CD4-positive, alpha-beta T cell treated with Interferon gamma for 1 hour (primary cell): ENCODE results near the gene CPNE2.
"Not testable (repeated sequence)": the region's sequence is repeated elsewhere in the genome, so short reads cannot be mapped to it uniquely, and the experiment has no call there.

Experiments used
- DNase-seq: peaks from one replicate; pipeline ENCODE4 v3.0.0-alpha.2; 2020

The CPNE2 gene

GRCh38 chr16:57070424-57070823, 22.0 kb upstream of the CPNE2 start:
- DNase-seq: no peak

GRCh38 chr16:57071081-57071732, 21.2 kb upstream of the CPNE2 start:
- peak; percentile 18 for DNase-seq

GRCh38 chr16:57071831-57072582, 20.4 kb upstream of the CPNE2 start:
- no peak for DNase-seq

GRCh38 chr16:57072616-57073275, 19.6 kb upstream of the CPNE2 start:
- no peak for DNase-seq

GRCh38 chr16:57077714-57078113, 14.7 kb upstream of the CPNE2 start:
- no peak for DNase-seq

GRCh38 chr16:57081744-57082143, 10.6 kb upstream of the CPNE2 start:
- DNase-seq: no peak

DNA sequence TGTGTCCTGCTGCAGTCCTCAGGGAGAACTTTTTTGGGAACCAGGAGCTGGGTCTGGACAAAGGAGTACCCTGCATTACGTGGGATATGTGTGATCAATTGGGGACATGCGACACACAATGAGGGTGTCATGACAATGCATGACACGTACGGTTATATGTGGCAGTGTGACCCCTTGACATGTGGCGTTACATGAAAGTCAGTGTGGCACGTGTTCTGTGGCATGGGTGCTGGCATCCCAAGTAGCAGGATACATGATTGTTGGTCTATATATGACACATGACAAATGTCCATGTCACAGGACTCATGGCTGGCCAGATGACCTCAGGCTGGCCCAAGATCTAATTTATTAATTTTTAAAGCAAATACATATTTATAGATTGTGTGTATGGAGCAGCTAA, 9.7 kb upstream of the CPNE2 start:
- no peak for DNase-seq

DNA sequence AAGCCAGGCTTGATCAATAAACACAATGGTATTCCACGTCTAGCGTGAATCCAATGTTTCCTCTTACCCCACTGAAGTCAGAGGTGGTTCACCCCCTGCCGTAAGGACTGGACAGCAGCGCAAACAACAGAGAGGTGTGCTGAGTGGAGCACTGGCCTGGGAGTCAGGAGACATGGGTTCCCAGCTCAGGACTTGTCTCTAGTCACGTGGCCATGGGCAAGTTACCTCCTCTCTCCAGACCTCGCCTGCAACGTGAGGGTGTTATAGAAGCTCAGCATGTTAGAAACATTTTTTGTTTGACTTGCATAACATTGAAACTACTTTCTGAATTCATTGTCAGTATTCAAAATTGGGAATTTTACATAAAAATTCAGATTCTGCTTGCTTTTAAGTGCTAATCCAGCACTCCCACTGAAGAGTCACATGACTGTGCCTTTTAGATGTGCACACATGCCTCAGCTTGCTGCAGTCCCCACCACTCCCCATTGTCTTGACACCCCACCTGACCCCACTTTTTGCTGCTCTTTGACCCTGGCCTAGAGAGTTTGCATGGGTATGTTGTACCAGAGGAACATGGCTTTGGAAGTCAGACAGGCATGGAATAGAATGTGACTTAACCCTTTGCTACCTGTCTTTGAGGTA, 8.8 kb upstream of the CPNE2 start:
- no peak for DNase-seq

DNA sequence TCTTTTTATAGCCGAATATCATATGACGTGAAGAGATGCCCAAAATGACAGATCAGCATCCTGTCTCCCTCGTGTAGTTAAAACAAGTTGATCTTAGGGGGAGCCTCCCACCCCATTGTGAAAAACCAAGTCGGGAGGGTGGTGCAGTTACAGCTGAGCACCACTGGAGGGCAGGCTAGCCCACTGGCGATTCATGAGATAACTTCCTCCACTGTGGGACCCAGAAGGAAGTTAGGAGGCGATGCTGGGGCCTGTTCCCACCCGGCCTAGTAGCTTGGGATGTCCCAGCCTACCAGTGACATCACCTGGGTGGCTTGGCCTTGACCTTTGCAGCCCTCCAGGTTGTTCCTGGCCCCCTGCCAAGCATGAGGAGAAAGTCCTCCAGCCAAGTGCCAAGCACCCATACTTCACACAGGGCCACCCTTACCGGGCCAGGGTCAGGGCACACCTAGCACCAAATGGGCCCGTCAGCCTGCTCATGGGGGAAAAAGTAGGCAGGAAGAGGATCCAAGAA, 8.1 kb upstream of the CPNE2 start:
- DNase-seq: peak; percentile 73

DNA sequence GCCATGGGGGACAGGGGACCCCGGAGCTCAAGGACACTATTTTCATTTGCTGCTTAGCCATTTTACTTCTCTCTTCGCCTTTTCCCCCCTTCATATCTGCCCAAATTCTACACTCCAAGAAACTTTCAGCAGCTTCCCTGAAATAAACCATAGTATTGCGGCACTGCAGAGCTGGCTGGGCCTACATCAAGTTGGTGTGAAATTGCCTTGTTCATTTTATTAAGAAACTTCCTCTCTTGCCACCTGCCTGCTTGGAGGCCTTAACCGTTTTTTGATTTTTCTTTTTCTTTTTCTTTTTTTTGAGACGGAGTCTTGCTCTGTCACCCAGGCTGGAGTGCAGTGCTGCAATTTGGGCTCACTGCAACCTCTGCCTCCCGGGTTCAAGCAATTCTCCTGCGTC, 7.4 kb upstream of the CPNE2 start:
- DNase-seq: no peak

- no peak for DNase-seq
These were observed 5.4 kb upstream of the CPNE2 start for GRCh38 chr16:57087003-57087402.

GRCh38 chr16:57089406-57089805, 3.0 kb upstream of the CPNE2 start:
- no peak for DNase-seq

DNA sequence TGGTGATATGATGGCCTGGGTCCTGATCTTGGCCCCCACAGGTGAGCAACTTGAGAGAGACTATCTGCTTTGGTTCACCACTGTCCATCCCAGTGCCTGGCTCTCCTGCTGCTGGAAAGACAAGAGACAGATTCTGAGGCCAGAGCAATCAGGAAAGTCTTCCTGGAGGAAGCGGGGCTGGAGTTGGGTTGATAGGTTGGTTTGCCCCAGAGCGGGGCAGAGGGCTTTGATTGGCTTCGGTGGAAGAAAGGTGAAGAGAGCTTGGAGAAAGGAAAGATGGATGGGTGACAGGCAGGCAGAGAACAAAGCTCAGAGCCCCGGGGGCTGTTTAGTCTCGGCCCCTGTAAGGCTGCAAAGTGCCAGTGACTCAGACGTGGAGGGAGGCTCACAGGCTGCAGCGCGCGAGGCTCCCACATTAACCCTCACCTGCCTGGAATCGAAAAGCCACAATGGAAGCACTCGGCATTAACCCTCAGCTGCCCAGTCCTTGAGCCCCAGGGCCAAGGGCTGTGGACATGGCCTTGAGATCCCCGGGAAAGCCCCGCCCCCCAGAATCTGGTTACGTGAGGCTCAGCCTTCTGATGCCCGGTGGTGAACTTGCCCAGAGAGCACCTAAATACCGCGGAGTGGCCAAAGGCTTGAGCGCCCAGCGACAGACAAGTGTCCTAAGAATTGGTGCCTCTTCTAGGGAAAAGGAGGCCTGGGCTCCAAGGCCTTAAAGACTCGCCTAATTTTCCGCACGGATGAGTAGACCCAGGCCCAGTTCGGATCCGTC, 996 bp upstream of the CPNE2 start:
- no peak for DNase-seq

GRCh38 chr16:57092786-57093411, 516 bp downstream of the CPNE2 start:
- DNase-seq: peak; percentile 34

DNA sequence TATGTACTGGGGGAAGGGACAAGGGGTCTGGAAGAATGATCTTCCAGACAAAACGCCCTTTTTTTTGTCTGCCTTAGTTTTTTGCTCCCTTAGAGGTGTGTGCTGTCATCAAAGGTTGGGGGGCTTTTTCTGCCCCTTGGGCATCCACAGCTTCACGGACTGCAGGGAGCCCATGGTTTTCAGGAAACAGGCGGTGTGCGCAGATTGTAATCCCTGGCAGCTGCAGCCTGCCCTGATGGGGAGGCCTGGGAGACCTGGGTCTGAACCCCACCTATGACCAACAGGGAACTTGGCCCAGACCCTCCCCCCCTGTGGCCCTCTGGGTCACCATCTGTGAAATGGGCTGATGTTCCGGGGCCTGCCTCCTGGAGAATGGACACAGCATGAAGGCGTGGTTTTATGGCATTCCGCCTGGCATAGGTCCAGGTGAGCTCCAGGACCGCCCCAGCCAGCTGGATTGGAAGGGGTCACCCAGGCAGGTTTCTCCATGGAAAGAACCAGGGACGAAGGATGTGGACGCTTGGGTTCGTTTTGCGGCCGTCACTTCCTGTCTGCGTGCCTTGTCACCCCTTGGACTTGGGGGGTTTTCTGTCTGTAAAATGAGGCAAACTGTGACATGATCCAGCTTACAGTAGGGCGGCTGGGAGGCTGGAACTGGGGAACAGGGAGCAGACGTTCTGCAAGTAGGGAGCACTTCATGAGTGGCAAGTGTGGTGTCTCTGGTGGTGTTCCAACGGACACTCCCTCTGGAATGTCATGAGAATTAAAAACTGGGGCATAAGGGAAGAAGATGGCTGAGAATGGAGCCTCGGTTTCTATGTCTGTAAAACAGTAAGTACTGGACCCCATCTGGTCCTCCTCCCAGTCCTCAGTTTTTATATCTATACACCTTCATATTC, 1.5 kb downstream of the CPNE2 start:
- no peak for DNase-seq

DNA sequence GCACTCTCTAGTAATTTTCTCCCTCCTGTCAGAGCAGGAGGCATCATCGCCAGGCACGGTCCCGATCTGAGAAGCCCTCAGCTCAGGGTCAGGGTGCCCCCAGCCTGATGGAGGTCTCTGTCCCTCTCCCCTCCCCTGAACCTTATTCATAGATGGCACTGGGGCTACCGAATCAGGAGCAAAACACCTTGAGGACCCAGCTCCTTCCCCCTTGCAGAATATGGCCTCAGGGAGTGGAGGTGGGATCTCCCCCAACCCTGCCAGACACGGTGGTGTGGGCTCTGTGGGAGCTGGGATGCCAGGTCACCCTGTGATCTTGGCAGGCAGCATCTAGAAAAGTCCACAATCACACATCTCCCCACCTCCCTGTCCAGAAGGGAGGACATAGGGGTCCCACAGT, 2.5 kb downstream of the CPNE2 start:
- no peak for DNase-seq

- no peak for DNase-seq
These were observed 3.8 kb downstream of the CPNE2 start for GRCh38 chr16:57096192-57096591.

- DNase-seq: no peak
These were observed 4.4 kb downstream of the CPNE2 start for GRCh38 chr16:57096793-57097192.

- DNase-seq: no peak
These were observed 5.9 kb downstream of the CPNE2 start for GRCh38 chr16:57098188-57098841.

GRCh38 chr16:57099965-57100364, 7.6 kb downstream of the CPNE2 start:
- not testable (repeated sequence) for DNase-seq
